Eye (tissue), 1 donor: ENCODE measurements around the gene MAP3K10.
A peak's percentile ranks its signal among the peaks of the same experiment; 100 is the strongest.
"Not testable (repeated sequence)": the region's sequence is repeated elsewhere in the genome, so short reads cannot be mapped to it uniquely, and the experiment has no call there.

Experiments used
- DNase-seq: peaks from one replicate; pipeline ENCODE4 v3.0.0-alpha.2; 2015

The MAP3K10 gene

DNA sequence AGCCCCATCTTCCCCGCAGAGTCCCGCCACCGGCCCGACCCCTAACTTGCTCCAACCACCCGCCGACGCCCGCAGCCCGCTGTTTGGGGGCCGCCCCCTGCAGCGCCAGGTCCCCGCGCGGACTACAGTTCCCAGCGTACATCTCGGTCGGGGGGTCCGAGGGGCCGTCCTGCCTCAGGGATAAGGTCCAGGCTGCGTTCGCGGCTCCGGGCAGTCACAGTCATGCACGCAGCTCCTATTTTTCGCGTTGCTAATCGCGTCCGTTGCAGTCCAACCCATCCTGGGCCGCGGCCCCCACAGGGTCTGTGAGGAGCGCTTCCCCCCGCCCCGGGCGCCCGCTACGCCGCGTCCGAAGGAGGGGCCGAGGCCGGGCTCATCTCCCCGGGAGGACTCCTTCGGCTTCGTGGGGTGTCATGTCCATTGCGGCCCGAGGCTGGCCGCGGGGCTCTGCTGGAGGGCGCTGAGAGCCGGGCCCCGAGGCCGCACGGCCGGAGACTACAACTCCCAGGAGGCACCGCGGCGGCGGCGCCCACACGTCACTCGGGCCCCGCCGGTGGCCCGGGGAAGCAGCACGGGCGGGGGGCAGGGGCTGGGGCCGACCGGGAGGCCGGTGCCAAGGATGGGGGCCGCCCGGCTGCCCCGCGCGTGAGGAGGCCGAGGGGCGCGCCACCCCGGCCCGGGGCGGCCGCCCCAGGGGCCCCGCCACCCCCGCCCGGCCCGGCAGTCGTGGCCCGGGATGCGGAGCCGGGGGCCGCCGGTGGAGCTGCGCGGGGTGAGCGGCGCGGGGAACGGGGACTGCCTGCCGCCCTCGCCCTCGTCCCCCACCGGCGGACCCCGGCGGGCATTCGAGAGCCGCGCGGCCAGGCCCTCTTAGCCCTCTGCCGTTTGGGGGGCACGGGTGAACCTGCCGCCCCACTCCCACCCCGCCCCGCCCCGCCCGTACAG, at the start of gene MAP3K10:
TSS of gene MAP3K10 (plus strand) at position 536 of the 945 bp plus-strand sequence. CDS start 606 bp downstream, outside the sequence.
- DNase-seq: peak; percentile 89

DNA sequence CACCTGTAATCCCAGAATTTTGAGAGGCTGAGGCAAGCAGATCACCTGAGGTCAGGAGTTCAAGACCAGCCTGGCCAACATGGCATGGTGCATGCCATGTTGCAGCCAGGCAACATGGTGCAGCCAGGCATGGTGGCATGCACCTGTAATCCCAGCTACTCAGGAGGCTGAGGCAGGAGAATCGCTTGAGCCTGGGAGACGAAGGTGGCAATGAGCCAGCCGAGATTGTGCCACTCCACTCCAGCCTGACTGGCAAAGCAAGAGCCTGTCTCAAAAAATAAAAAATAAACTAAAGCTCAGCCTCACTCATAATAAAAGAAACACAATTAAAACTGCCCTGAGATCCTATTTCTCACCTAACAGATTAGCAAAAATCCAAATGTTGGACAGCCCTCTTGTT, 49.7 kb upstream of the MAP3K10 start:
- DNase-seq: no peak

DNA sequence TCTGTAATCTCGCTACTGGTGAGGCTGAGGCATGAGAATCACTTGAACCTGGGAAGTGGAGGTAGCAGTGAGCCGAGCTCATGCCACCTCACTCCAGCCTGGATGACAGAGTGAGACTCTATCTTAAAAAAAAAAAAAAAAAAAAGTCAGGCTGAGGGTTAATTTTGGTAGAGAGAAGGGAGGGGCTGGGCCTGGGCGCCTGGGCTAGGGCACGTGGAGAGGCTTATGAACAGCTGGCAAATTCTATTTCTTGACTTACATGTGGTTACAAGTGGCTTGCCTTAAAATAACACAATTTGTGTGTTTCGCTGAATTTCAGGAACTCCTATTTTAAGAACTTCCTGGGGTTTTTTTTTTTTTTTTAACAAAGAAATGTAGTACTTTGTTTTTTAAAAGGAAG, 47.6 kb upstream of the MAP3K10 start:
- DNase-seq: peak; percentile 13

DNA sequence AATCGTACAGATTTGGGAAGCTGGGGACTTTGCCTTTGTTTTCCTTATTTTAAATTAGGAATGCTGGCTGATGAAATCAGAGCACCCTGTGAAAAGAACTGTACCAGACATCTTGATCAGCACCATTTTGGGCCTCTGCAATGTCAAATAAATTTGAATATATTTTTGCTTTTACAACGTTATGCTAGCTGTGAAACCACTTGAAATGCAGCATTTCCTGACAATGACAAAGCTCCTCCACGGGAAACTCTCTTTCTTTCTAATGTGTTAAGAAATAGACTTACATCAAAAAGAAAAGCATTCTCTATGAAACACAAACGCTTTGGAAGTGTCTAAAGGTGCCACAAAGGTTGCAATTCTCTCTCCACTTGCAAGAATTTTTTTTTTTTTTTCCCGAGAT, 47.1 kb upstream of the MAP3K10 start:
- no peak for DNase-seq

DNA sequence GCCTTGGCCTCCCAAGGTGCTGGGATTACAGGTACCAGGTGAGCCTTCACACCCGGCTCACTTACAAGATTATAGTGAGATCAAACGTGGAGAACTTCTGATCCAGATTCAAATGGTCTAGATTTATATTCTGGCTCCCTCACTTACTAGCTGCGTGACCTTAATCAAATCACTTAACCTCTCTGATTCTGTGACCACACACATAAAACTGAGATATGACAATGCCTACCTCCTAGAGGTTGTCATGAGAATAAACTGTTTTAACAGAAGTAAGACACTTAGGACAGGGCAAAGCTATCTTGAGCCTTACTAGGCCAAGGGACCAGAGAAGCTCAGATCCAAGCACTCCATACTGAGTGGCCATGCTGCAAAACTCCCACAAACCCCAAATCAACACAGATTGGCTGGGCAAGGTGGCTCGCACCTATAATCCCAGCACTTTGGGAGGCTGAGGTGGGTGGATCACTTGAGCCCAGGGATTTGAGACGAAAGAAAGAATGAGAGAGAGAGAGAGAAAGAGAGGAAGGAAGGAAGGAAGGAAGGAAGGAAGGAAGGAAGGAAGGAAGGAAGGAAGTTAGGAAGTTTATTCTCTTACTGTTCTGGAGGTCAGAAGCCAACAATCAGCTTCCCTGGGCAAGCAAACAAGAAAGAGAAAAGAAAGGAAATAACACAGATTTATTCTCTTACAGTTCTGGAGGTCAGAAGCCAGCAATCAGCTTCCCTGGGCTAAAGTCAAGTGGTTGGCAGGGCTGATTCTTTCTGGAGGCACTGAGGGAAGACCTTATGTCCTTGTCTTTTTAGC, 46.1 kb upstream of the MAP3K10 start:
- DNase-seq: no peak

DNA sequence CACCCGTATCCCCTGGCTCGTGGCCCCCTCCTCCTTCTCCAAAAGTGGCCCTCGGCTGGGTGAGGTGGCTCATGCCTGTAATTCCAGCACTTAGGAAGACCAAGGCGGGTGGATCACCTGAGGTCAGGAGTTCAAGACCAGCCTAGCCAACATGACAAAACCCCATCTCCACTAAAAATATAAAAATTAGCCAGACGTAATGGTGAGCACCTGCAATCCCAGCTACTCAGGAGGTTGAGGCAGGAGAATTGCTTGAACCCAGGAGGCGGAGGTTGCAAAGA, 45.5 kb upstream of the MAP3K10 start:
- DNase-seq: not testable (repeated sequence)

DNA sequence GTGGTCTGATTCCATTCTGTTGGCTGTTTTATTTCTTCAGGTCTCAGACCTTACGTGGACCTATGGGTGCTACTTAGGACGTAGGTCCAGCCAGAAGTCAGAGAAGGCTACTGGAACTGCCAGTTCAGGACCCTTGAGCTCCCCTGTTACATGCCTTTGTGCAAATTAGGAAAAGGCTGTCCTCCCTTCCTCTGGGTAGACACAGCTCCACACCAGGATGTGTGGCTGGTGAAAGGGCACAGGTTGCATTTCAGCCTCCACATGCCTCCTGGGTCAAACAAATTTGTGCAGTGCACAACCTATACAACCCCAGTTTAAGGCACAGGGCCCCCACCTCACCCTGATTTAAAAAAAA, 43.9 kb upstream of the MAP3K10 start:
- no peak for DNase-seq

DNA sequence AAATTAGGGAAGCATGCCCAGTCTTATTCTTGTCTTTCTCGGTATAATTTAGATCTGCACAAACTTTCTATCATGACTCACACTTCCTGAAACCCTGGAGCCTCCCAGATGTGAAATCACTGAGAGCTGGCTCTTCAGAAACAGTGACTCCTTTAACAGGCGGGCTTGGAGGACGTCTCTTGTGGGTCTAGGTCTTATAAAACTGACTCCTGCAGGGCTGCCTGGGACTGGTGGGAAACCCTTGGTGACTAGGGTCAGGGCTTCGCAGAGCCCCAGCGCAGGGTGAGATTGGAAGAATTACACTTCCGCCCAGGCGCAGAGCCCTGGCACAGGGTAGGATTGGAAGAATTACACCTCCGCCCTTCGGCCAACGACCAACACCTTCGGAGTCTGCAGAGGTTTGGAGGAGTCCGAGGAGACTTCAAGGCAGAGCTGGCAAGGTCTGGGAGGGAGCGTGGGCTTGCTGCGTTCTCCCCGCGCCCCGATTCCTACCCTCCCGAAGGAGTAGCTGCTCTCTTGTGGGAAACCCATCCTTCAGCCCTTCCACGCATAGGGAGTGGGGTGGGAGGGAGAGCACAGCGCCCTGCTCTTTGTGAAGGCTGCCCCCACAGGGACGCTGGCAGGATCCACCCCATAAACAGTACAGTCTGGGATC, 43.4 kb upstream of the MAP3K10 start:
- DNase-seq: no peak

DNA sequence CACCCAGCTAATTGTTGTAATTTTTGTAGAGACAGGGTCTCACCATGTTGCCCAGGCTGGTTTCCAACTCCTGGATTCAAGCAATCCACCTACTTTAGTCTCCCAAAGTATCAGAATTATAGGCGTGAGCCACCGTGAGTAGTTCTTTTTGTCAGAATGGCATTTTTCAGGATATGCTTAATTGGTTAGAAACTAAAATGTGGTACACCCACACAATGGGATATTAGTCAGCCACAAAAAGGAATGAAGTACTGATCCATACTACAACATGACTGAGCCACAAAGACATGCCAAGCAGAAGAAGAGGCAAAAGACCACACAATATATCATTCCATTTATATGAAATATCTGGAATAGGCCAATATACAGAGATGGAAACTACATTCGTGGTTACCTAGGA, 41.7 kb upstream of the MAP3K10 start:
- no peak for DNase-seq

DNA sequence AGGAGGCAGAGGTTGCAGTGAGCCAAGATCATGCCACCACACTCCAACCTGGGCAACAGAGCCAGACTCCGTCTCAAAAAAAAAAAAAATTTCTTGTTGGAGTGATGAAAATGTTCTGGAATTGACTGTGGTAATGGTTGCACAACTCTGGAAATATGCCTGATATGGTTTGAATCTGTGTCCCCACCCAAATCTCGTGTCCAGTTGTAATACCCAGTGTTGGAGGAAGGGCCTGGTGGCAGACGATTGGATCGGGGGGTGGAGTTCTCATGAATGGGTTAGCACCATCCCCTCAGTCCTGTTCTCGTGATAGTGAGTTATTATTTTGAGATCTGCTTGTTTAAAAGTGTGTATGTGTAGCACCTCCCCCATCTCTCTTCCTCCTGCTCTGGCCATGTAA, 41.1 kb upstream of the MAP3K10 start:
- no peak for DNase-seq

DNA sequence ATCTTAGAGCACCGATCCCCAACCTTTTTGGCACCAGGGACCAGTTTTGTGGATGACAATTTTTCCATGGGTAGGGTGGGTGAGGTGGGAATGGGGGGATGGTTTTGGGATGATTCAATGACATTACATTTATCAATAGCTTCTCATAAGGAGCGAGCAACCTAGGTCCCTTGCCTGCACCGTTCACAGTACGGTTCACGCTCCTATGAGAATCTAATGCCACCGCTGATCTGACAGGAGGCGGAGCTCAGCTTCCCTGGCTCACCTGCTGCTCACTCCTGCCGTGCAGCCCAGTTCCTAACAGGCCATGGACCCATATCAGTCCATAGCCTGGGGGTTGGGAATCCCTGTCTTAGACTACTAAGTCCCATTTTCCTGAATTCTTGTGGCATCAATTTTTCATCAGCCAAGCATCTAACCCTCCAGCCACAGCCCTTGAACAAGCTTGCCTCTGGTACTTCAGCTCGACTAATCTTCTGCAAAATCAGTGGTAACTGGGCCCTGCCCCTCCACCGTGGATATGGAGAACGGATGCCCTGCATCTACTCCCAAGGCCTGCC, 37.0 kb upstream of the MAP3K10 start:
- no peak for DNase-seq

DNA sequence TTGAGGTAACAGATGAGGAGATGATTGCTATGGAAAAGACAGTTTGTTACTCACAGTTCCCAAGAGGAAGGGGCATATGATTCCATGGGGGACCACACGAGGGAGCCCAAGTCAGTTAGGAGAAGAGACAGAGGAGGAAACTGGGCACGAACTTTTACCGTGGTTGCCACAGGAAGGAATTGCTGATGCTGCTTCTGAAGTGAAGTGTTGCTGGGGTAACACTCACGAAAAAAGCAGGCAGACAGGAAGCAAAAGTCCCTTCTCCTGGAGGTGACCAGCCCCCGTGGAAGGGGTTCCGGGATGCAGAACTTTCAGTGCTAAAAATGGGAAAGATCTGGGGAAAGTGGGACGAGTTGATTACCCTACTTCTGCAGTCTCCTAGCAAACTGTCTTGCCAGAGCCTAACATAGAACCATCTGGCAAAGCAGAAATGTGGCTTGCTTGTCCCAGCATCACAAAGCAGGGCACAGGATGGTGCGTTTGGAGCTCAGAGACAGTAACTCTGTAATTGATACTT, 35.4 kb upstream of the MAP3K10 start:
- DNase-seq: no peak

DNA sequence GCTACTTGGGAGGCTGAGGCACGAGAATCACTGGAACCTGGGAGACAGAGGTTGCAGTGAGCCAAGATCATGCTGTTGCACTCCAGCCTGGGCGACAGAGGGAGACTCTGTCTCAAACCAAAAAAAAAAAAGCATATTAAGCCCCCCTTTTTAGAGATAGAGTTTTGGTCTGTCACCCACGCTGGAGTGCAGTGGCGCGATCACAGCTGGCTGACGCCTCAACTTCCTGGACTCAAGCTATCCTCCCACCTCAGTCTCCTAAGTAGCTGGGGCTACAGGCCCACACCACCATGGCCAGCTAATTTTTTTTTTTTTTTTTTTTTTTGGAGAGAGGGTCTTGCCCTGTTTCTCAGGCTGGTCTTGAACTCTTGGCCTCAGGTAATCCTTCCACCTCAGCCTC, 34.2 kb upstream of the MAP3K10 start:
- no peak for DNase-seq

DNA sequence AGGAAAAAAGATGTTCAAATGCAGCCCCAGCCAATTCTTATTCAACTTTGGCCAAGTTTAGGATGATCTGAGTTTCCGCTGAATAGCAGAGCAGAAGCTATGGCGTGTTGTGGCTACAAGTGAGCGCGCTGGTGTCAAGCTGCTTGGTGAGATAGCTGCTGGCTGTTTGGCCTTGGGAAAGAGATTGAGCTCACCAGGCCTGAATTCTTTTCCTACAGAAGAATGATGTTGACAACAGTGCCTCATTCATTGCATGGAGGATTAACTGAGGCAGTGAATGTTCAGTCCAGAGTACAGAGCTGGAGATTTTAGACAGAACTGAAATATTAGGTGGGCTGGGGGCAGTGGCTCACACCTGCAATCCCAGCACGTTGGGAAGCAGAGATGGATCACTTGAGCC, 31.5 kb upstream of the MAP3K10 start:
- no peak for DNase-seq

DNA sequence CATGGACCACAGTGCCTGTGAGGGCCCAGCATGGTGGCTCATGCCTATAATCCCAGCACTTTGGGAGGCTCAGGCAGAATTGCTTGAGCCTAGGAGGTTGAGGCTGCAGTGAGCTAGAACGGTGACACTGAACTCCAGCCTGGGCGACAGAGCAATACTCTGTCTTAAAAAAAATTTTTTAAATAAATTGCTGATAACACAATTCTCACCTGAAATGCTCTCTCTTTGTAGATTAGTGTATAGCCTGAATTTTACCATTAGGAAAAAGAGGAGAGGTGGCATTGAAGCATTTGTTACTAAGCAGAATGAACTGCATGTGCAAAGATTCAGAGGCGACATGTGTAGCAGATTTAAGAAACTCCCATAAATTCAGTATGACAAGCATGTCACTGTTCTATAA, 29.1 kb upstream of the MAP3K10 start:
- DNase-seq: no peak

DNA sequence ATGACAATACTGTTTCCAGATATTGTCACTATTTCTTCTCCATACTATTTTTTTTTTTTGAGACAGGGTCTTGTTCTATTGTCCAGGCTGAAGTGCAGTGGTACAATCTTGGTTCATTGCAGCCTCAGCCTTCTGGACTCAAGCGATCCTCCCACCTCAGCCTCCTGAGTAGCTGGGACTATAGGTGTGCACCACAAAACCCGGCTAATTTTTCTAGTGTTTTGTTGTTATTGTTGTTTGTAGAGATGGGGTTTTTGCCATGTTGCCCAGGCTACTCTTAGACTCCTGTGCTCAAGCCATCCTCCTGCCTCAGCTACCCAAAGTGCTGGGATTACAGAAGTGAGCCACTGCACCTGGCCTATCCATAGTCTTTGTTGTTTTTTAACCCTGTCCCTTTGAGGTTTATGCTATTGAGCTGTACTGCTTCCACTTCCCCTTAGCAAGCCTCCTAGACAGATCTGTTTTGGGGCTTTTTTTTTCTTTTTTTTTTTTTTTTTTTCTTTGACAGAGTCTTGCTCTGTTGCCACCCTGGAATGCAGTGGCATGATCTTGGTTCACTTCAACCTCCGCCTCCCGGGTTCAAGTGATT, 27.6 kb upstream of the MAP3K10 start:
- DNase-seq: no peak

DNA sequence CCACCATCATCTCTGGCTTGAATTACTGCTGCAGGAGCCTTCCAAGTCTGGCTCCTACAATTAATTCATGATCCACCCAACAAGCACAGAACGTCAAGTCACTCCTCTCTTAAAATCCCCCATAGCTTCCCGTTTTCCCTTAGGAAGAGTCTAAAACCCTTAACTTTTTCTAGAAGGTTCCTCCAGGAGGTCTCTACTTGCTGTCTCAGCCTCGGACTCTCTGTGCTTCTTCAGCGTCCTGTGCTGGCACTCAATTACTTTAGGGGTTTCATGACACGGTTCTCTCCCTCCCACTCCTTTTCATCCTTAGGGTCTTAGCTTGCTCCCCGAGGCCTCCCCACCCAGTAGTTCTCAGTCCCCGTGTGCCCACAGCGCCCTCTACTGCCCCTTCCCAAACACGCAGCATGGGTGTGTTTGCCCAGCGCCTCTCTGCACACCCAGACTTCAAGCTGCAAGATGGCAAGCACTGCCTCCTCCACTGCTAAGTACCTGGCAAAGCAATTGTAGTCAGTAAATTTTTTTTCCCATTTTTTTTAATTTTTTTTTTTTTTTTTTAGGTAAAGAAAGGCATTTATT, 25.8 kb upstream of the MAP3K10 start:
- peak; percentile 58 for DNase-seq

DNA sequence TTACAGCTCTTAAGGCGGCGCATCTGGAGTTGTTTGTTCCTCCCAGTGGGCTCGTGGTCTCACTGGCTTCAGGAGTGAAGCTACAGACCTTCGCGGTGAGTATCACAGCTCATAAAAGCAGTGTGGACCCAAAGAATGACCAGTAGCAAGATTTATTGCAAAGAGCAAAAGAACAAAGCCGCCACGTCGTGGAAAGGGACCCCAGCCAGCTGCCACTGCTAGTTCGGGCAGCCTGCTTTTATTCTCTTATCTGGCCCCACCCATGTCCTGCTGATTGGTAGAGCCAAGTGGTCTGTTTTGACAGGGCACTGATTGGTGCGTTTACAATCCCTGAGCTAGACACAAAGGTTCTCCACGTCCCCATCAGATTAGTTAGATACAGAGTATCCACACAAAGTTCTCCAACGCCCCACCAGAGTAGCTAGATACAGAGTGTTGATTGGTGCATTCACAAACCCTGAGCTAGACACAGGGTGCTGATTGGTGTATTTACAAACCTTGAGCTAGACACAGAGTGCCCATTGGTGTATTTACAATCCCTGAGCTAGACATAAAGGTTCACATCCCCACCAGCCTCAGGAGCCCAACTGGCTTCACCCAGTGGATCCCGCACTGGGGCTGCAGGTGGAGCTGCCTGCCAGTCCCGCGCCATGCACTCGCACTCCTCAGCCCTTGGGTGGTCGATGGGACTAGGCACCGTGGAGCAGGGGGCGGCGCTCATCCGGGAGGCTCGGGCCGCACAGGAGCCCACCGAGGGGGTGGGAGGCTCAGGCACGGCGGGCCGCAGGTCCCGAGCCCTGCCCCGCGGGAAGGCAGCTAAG, 21.5 kb upstream of the MAP3K10 start:
- not testable (repeated sequence) for DNase-seq

DNA sequence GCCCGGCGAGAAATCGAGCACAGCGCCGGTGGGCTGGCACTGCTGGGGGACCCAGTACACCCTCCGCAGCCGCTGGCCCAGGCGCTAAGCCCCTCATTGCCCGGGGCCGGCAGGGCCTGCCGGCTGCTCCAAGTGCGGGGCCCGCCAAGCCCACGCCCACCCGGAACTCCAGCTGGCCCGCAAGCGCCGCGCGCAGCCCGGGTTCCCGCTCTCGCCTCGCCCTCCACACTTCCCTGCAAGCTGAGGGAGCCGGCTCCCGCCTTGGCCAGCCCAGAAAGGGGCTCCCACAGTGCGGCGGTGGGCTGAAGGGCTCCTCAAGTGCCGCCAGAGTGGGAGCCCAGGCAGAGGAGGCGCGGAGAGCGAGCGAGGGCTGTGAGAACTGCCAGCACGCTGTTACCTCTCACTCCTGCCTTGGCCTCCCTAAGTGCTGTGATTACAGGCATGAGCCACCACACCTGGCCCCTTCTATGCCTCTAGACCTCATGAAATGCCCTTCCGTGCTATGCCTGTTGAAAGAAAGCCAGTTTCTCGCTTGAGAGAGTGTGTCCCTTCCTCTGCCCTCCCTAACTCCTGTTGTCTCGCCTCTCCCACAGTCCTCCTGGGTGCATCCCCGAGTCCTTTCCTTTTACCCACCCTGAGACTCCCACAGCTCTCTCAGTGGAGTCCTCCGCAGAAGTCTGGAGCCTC, 20.8 kb upstream of the MAP3K10 start:
- not testable (repeated sequence) for DNase-seq

DNA sequence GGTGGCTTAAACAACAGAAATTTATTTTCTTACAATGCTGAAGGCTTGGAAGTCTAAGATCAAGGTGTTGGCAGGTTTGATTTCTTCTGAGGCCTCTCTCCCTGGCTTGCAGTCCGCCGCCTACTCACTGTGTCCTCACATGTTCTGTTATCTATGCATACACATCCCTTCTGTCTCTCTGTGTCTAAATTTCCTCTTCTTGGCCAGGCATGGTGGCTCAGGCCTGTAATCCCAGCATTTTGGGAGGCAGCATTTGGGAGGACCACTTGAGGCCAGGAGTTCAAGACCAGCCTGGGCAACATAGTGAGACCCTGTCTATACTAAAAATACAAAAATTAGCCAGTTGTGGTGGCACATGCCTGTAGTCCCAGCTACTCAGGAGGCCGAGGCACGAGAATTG, 19.9 kb upstream of the MAP3K10 start:
- not testable (repeated sequence) for DNase-seq

DNA sequence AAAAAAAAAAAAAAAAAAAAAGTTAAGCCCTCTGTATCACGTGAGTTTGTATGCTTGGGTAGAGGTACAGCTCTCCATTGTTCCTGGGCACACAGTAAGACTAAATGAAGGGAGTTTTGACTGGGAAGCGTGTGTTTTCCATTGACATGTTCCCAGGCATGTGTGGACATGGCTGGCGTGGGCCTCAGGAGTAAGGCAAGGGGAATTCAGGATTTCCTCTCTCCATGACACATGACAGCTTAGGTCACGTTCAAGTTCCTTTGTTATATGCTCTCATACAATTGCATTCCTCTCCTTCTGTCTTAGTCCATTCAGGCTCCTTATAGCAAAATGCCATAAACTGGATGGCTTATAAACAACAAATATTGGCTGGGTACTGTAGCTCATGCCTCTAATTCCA, 17.1 kb upstream of the MAP3K10 start:
- DNase-seq: no peak
